MM.1S (cell line): Measurements from ENCODE around the gene MAD1L1.

Experiments used
- DNase-seq: peaks from one replicate; pipeline ENCODE4 v3.0.0-alpha.2; 2015
- H2AFZ ChIP-seq: fragments of 300-600 bp; sonication (generic); 2 replicates; pipeline ENCODE4 v1.6.0; 2016; ENCODE audit warnings: antibody characterized with exemption, low read length
- H3F3A ChIP-seq: fragments of 300-600 bp; sonication (generic); 2 replicates; pipeline ENCODE4 v1.6.1; 2016; ENCODE audit warnings: mild to moderate bottlenecking, antibody characterized with exemption, low read length, moderate library complexity, mixed read lengths; ENCODE audit not compliant: insufficient read depth
- H3K27ac ChIP-seq: fragments of 300-600 bp; sonication (generic); 2 replicates; pipeline ENCODE4 v1.5.1; 2016; ENCODE audit warnings: mild to moderate bottlenecking, low read length
- H3K27me3 ChIP-seq: fragments of 300-600 bp; sonication (generic); replicated peaks from 2 replicates; pipeline ENCODE4 v1.6.0; 2016; ENCODE audit warnings: low read length; ENCODE audit not compliant: insufficient read depth
- H3K36me3 ChIP-seq: fragments of 300-600 bp; sonication (generic); replicated peaks from 2 replicates; pipeline ENCODE4 v1.6.1; 2016; ENCODE audit warnings: mild to moderate bottlenecking, low read length, mixed read lengths; ENCODE audit not compliant: insufficient read depth
- H3K4me1 ChIP-seq: fragments of 300-600 bp; sonication (generic); 2 replicates; pipeline ENCODE4 v1.6.1; 2016; ENCODE audit warnings: low read length, mixed read lengths
- H3K4me2 ChIP-seq: fragments of 300-600 bp; sonication (generic); 2 replicates; pipeline ENCODE4 v1.6.0; 2016; ENCODE audit warnings: low read depth, low read length
- H3K4me3 ChIP-seq: fragments of 300-600 bp; sonication (generic); 2 replicates; pipeline ENCODE4 v1.5.1; 2016; ENCODE audit warnings: low read length, mixed read lengths
- H3K79me2 ChIP-seq: fragments of 300-600 bp; sonication (generic); 2 replicates; pipeline ENCODE4 v1.6.1; 2016; ENCODE audit warnings: mixed run types, low read length, mixed read lengths
- H3K9ac ChIP-seq: fragments of 300-600 bp; sonication (generic); 2 replicates; pipeline ENCODE4 v1.6.1; 2016; ENCODE audit warnings: low read length, mixed read lengths
- H3K9me2 ChIP-seq: fragments of 300-600 bp; sonication (generic); replicated peaks from 2 replicates; pipeline ENCODE4 v1.6.1; 2016; ENCODE audit warnings: mild to moderate bottlenecking, low read length, mixed read lengths; ENCODE audit not compliant: insufficient read depth
- H3K9me3 ChIP-seq: fragments of 300-600 bp; sonication (generic); replicated peaks from 2 replicates; pipeline ENCODE4 v1.6.1; 2016; ENCODE audit warnings: mild to moderate bottlenecking, low read length, mixed read lengths; ENCODE audit not compliant: insufficient read depth
- H4K20me1 ChIP-seq: fragments of 300-600 bp; sonication (generic); 2 replicates; pipeline ENCODE4 v1.6.1; 2016; ENCODE audit warnings: mild to moderate bottlenecking, low read length, moderate library complexity, mixed read lengths; ENCODE audit not compliant: insufficient read depth
- CTCF ChIP-seq: fragments of 300-600 bp; sonication (generic); IDR thresholded peaks from 2 replicates; pipeline ENCODE4 v1.5.1; 2016; ENCODE audit warnings: antibody characterized with exemption, low read length, mixed read lengths
- EZH2 ChIP-seq: fragments of 300-600 bp; sonication (generic); optimal IDR thresholded peaks from 2 replicates; pipeline ENCODE3; 2017; ENCODE audit warnings: low read depth, mild to moderate bottlenecking, antibody characterized with exemption, low read length, mixed read lengths
- EZH2phosphoT487 ChIP-seq: fragments of 300-600 bp; sonication (generic); IDR thresholded peaks from 2 replicates; pipeline ENCODE4 v1.6.1; 2018; ENCODE audit warnings: antibody characterized with exemption, low read length

Gene MAD1L1

DNA sequence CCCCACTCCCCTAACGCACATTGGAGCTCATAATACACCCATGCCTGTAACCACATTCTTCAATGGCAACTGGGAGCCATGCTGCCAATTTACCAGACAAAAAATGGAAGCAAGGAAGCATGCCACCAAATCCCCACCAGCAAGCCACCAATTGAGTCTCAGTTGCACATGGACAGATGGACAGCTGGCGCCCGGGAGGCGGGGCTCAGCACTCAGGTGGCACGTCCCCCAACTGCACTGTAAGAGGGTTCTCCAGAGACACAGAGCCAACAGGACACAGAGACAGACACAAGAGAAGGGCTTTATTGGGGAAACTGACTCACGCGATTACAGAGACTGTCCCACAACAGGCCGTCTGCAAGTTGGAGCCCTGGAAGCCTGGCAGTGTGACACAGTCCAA lies 2.5 kb downstream of the MAD1L1 start:
- 0 out of 2 replicates have a peak, but pooled peaks cover 4% of the 10 kb centered on the region for H3K4me1 ChIP-seq
- no peaks in the 10 kb centered on the region; the same call in 1 of the 2 replicates for H3K36me3 ChIP-seq
- no peaks in the 10 kb centered on the region for H3K27me3 ChIP-seq
- H3K4me2 ChIP-seq = no peak overlapping the region
- no peak overlapping the region for H3K27ac ChIP-seq
- no peaks in the 10 kb centered on the region for H4K20me1 ChIP-seq
- no peaks in the 10 kb centered on the region for H3K9me3 ChIP-seq
- no peak overlapping the region for H2AFZ ChIP-seq
- H3K79me2 ChIP-seq = peaks cover 38% of the 10 kb centered on the region
- no peaks in the 10 kb centered on the region for H3K9me2 ChIP-seq
- TF ChIP-seq EZH2 (no peak), CTCF (no peak)
- DNase-seq = no peak
- H3F3A ChIP-seq = peaks cover 15% of the 10 kb centered on the region
- H3K9ac ChIP-seq = no peak overlapping the region
- no peak overlapping the region for H3K4me3 ChIP-seq

GRCh38 chr7:2229467-2229866 lies 3.3 kb downstream of the MAD1L1 start:
- Histone ChIP-seq H3K79me2 (peaks cover 38% of the 10 kb centered on the region), H3K36me3 (no peaks in the 10 kb centered on the region), H3K4me1 (0 out of 2 replicates have a peak, but pooled peaks cover 4% of the 10 kb centered on the region), H3K4me3 (no peak overlapping the region), H3K9me3 (no peaks in the 10 kb centered on the region), H2AFZ (no peak overlapping the region), H3K9ac (no peak overlapping the region), H4K20me1 (no peaks in the 10 kb centered on the region), H3K27ac (no peak overlapping the region), H3F3A (peaks cover 7% of the 10 kb centered on the region), H3K4me2 (no peak overlapping the region), H3K27me3 (no peaks in the 10 kb centered on the region), H3K9me2 (no peaks in the 10 kb centered on the region)
- TF ChIP-seq EZH2phosphoT487 (no peak), CTCF (no peak)
- DNase-seq = no peak

GRCh38 chr7:2228921-2229320 lies 3.8 kb downstream of the MAD1L1 start:
- H3K4me2 ChIP-seq = no peak overlapping the region
- no peaks in the 10 kb centered on the region for H3K9me3 ChIP-seq
- H4K20me1 ChIP-seq = no peaks in the 10 kb centered on the region
- H3K9me2 ChIP-seq = no peaks in the 10 kb centered on the region
- peaks cover 38% of the 10 kb centered on the region for H3K79me2 ChIP-seq
- no peaks in the 10 kb centered on the region for H3K36me3 ChIP-seq
- H2AFZ ChIP-seq = no peak overlapping the region
- H3K4me1 ChIP-seq = 0 out of 2 replicates have a peak, but pooled peaks cover 4% of the 10 kb centered on the region
- DNase-seq = no peak
- no peaks in the 10 kb centered on the region for H3K27me3 ChIP-seq
- H3K27ac ChIP-seq = no peak overlapping the region
- TF ChIP-seq EZH2phosphoT487 = no peak
- TF ChIP-seq CTCF = no peak
- no peak overlapping the region for H3K9ac ChIP-seq
- H3K4me3 ChIP-seq = no peak overlapping the region
- 0 out of 2 replicates have a peak, but pooled peaks cover 4% of the 10 kb centered on the region for H3F3A ChIP-seq

DNA sequence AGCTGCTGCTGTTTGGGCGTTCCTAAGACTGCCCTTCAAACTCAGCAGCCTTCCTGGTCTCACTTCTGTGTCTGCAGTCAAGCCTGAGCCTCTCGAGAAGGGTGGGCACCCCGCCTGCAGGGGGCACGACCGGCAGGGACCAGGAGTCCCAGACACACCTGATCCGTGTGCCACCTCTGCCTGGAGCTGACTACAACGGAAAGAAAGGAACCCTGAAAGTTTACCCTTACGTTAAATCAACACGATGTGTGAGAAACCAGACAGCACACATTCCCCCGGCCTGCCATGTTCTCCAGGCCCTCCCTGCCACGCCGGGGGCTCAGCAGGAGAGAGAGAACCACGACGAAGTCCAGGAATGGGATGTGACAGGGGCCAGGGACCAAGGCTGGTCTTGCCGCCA lies 5.0 kb downstream of the MAD1L1 start:
- H3K36me3 ChIP-seq = no peaks in the 10 kb centered on the region
- peaks cover 38% of the 10 kb centered on the region for H3K79me2 ChIP-seq

More for the DNA sequence above, 5.0 kb downstream of the MAD1L1 start:
- no peak overlapping the region for H3K9ac ChIP-seq
- H3K27ac ChIP-seq = no peak overlapping the region
- no peaks in the 10 kb centered on the region for H3K4me1 ChIP-seq
- no peak overlapping the region for H3K4me3 ChIP-seq
- TF ChIP-seq CTCF (no peak), EZH2phosphoT487 (no peak), EZH2 (no peak)
- no peak for DNase-seq
- no peaks in the 10 kb centered on the region for H3K27me3 ChIP-seq
- H2AFZ ChIP-seq = no peak overlapping the region
- no peaks in the 10 kb centered on the region for H3K9me3 ChIP-seq
- no peaks in the 10 kb centered on the region for H3F3A ChIP-seq
- no peak overlapping the region for H3K4me2 ChIP-seq
- no peaks in the 10 kb centered on the region for H3K9me2 ChIP-seq
- H4K20me1 ChIP-seq = no peaks in the 10 kb centered on the region
